ENCODE measurements around the gene SLC9A9. TPM values are rescaled to one million over a fixed set of nuclear protein-coding genes. Genes with fewer than 3 reads are reported as not detected.

SLC9A9 gene
- total and polyA plus RNA-seq, 2 of the 8 experiments (the other 6 are each of a cell fraction or from before 2014, with no cell fraction given) = 0.48 to 1.1 TPM

DNA sequence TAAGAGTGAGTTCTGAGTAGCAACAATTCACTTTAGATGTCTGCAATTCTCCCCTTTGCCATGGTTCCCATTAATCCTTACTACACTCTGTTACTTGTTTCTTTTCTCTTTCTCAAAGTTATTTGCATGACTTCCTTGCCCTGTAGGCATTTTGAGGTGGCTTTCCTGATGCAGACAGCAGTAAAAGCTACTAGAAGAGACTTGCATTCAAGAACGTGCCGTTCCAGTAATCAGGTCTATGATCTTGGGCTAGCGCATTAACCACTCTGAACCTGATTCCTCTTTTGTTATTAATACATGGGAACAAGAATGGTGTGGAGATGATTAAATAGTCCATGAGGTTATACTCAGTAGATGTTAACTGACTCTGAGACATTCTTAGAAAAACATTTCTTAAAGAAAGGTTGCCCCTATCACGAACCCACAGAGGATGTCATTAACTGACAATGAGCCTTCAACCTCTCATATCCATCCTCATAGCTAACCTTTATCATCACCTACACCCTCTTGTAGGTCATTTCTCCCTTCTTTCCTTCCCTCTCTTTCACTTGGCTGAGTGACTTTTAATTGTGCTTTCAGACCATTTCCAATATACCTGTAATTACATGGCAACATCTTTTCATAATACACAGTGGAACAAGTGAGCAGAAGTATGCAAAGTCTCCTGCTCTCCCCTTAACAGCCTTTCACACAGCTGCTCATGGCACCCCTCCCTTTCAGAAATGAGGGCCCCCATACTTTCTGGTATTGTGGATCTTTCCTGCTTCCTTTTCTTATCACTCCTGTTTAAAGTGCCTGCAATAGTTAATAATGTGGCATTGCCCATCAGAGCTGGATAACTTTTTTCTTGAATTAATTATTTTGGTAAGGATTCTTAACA, 552.8 kb downstream of the SLC9A9 start:
- Histone ChIP-seq H3K4me2 (ENCODE audit: insufficient read depth in 1 of 2, low read depth in 2 of 2, low read length in 2 of 2) (no peak overlapping the region), H2BK120ac (replicated peaks; ENCODE audit: low read depth, low read length) (no peak overlapping the region), H2BK15ac (ENCODE audit: low read length) (no peak overlapping the region), H4K91ac (replicated peaks; ENCODE audit: insufficient read length, low read length) (no peak overlapping the region), H2AK5ac (ENCODE audit: low read depth, low read length) (no peak overlapping the region), H3K36me3 (ENCODE audit: control insufficient read depth in 2 of 4, insufficient read depth in 4 of 4, low read length in 3 of 4) (no peaks in the 10 kb centered on the region), H3K9me3 (ENCODE audit: insufficient read depth in 2 of 2, low read depth in 1 of 2, low read length in 1 of 2) (no peaks in the 10 kb centered on the region), H2BK5ac (ENCODE audit: low read depth, low read length) (no peak overlapping the region), H3K79me1 (ENCODE audit: low read depth, low read length) (no peaks in the 10 kb centered on the region), H3K27ac (ENCODE audit: low read depth, low read length) (no peak overlapping the region), H4K5ac (ENCODE audit: insufficient read length, low read depth, low read length) (no peak overlapping the region), H2BK12ac (ENCODE audit: low read depth, low read length) (no peak overlapping the region), H3K56ac (replicated peaks; ENCODE audit: insufficient read length, low read depth, low read length) (no peak overlapping the region), H4K8ac (ENCODE audit: extremely low read depth, insufficient read depth, low read length) (no peak overlapping the region), H2AFZ (ENCODE audit: low read length) (no peak overlapping the region), H3K23ac (ENCODE audit: insufficient read length) (no peak overlapping the region), H4K20me1 (replicated peaks in 1 of 2; ENCODE audit: control insufficient read depth in 1 of 2, insufficient read depth in 2 of 2, low read length in 2 of 2) (no peaks in the 10 kb centered on the region), H3K4ac (replicated peaks; ENCODE audit: insufficient read length, low read depth, low read length) (no peak overlapping the region), H3K14ac (ENCODE audit: insufficient read length) (no peak overlapping the region), H3K23me2 (ENCODE audit: low read depth, low read length) (no peaks in the 10 kb centered on the region), H3K4me1 (replicated peaks in 1 of 4; ENCODE audit: control insufficient read depth in 3 of 4, insufficient read depth in 4 of 4, low read length in 3 of 4) (peaks cover 0 to 2% (median 0%) of the 10 kb centered on the region in 4 experiments; a peak in 1 of 7 replicates), H2BK20ac (ENCODE audit: low read length) (no peak overlapping the region), H3K79me2 (ENCODE audit: control insufficient read depth in 1 of 2, insufficient read depth in 2 of 2, low read length in 2 of 2) (no peaks in the 10 kb centered on the region), H3K9ac (replicated peaks in 1 of 4; ENCODE audit: extremely low read depth in 1 of 4, low read depth in 3 of 4, low read length in 3 of 4) (no peak overlapping the region), H3K27me3 (replicated peaks in 1 of 4; ENCODE audit: control insufficient read depth in 3 of 4, extremely low read depth in 1 of 4, insufficient read depth in 3 of 4, low read length in 3 of 4) (no peaks in the 10 kb centered on the region), H3K4me3 (ENCODE audit: extremely low read depth in 1 of 4, insufficient read depth in 2 of 4, low read depth in 3 of 4, low read length in 4 of 4) (no peak overlapping the region), H3K18ac (ENCODE audit: extremely low read depth, low read length) (no peak overlapping the region)
- ChIA-PET POLR2A (ENCODE audit: partially characterized antibody) (no interaction called here), CTCF (ENCODE audit: partially characterized antibody) (interaction anchor here (0.6 to 1.3 kb wide), 2 partner anchors 134 to 354 kb away, joined by 4 read pairs; no protein-coding TSS in a partner anchor)
- 87% methylated on average over 4 of the region's 4 CpGs; no CpG with 5 or more reads in 1 of the 2 experiments for WGBS, 2 experiments (ENCODE audit: extremely low coverage in 1 of 2, insufficient coverage in 1 of 2, insufficient read length in 1 of 2, insufficient replicate concordance in 2 of 2, low coverage in 1 of 2, low lambda C conversion rate in 2 of 2, missing lambda C conversion rate in 1 of 2)
- FAIRE-seq (no peak), DNase-seq (ENCODE audit: low read depth in 1 of 2, low spot score in 2 of 2) (no peak)
- TF ChIP-seq CBX8 (IDR thresholded peaks at IDR 0.05; ENCODE audit: borderline replicate concordance, low read depth, low read length) (no peak), EZH2 (IDR thresholded peaks at IDR 0.05; ENCODE audit: low read depth, low read length, severe bottlenecking) (no peak), CEBPB (IDR thresholded peaks at IDR 0.05; ENCODE audit: low read depth, low read length) (no peak), SAP30 (IDR thresholded peaks at IDR 0.05; ENCODE audit: insufficient read depth, insufficient replicate concordance, low read length) (no peak), FOSL1 (IDR thresholded peaks at IDR 0.05; ENCODE audit: insufficient read depth, low read depth, low read length) (no peak), CHD2 (IDR thresholded peaks at IDR 0.05; ENCODE audit: low read length) (no peak), TAF7 (optimal IDR thresholded peaks at IDR 0.05; ENCODE audit: borderline replicate concordance, low read depth, low read length) (no peak), CREB1 (IDR thresholded peaks at IDR 0.05) (no peak)
